ENCODE results near the gene RNF5.
"Not testable (repeated sequence)": the region's sequence is repeated elsewhere in the genome, so short reads cannot be mapped to it uniquely, and the experiment has no call there.

RNF5 gene

GRCh38 chr6:32177788-32178546 lies at the start of gene RNF5:
Gene RNF5, plus strand, starts transcription at chr6:32178405. Its CDS starts 107 bp downstream, at chr6:32178512.
- peak; percentile 91 for DNase-seq (ENCODE audit: low spot score)

GRCh38 chr6:32128751-32129296 lies 49.4 kb upstream of the RNF5 start:
- no peak for DNase-seq (ENCODE audit: low spot score)

GRCh38 chr6:32129297-32130088 lies 48.7 kb upstream of the RNF5 start:
- DNase-seq (ENCODE audit: low spot score): no peak

- DNase-seq (ENCODE audit: low spot score): no peak
Measured at GRCh38 chr6:32131439-32131948, 46.7 kb upstream of the RNF5 start.

- DNase-seq (ENCODE audit: low spot score): no peak
Measured at GRCh38 chr6:32132110-32132509, 46.1 kb upstream of the RNF5 start.

GRCh38 chr6:32133786-32134185 lies 44.4 kb upstream of the RNF5 start:
- DNase-seq (ENCODE audit: low spot score): no peak

GRCh38 chr6:32137454-32137853 lies 40.8 kb upstream of the RNF5 start:
- DNase-seq (ENCODE audit: low spot score): no peak

GRCh38 chr6:32139590-32139989 lies 38.6 kb upstream of the RNF5 start:
- no peak for DNase-seq (ENCODE audit: low spot score)

GRCh38 chr6:32140420-32141046 lies 37.7 kb upstream of the RNF5 start:
- no peak for DNase-seq (ENCODE audit: low spot score)

- DNase-seq (ENCODE audit: low spot score): not testable (repeated sequence)
Measured at GRCh38 chr6:32144238-32144637, 34.0 kb upstream of the RNF5 start.

GRCh38 chr6:32146287-32146686 lies 31.9 kb upstream of the RNF5 start:
- no peak for DNase-seq (ENCODE audit: low spot score)

- no peak for DNase-seq (ENCODE audit: low spot score)
Measured at GRCh38 chr6:32146687-32147086, 31.5 kb upstream of the RNF5 start.

GRCh38 chr6:32147401-32148132 lies 30.6 kb upstream of the RNF5 start:
- no peak for DNase-seq (ENCODE audit: low spot score)

GRCh38 chr6:32148289-32149091 lies 29.7 kb upstream of the RNF5 start:
- no peak for DNase-seq (ENCODE audit: low spot score)

- no peak for DNase-seq (ENCODE audit: low spot score)
Measured at GRCh38 chr6:32149092-32149755, 29.0 kb upstream of the RNF5 start.

- no peak for DNase-seq (ENCODE audit: low spot score)
Measured at GRCh38 chr6:32149932-32150870, 28.0 kb upstream of the RNF5 start.

GRCh38 chr6:32151181-32151862 lies 26.9 kb upstream of the RNF5 start:
- peak; percentile 67 for DNase-seq (ENCODE audit: low spot score)
